ENCODE measurements around the gene ALPL. TPM values are rescaled to one million over a fixed set of nuclear protein-coding genes. Genes with fewer than 3 reads are reported as not detected.

Gene ALPL
- total RNA-seq, 1 donor from 2014 or later, result not detected

DNA sequence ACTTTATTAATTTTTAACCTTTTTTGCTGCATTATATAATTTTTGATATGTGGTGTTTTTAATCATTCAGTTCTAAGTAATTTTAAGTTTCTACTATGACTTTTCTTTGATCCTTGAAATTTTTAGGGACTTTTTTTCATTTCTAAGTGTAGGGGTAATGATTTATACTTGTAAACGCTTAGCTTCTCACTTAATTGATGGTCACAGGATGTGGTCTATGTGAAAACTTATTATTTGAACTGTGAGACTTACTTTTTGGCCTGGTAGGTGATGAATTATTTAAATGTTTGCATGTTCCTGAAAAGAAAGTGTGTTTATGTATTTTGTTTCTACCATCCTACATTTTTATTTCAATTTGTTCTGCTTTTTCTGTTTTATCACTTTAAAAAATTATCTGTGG, 17.2 kb downstream of the ALPL start:
- intact Hi-C loops (cut with micrococcal nuclease), result no loop called here

DNA sequence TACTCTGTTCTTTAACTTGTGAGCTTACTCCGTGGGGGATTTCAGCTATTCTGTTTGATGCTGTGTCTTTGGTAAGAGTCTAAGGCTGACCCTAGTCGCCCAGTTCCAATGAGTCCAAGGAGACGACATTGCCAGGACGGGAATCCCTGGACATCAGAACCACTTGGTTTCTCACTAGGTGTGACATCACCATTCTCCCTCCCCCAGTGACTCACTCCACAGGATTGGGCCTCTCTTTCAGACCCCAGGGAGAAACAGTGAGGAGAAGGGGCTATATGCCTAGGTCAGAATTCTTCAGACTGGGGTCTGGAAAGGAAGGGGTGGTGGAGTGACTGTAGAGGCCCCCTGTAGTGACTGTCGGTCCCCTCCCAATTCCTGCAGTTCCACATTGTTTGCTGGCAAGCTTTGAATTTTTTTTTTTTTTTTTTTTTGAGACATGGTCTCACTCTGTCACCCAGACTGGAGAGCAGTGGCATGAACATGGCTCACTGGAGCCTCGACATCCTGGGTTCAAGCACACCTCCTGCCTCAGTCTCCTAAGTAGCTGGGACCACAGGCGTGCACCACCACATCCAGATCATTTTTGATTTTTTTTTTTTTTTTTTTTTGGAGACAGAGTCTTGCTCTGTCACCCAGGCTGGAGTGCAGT, 21.3 kb downstream of the ALPL start:
- intact Hi-C loops (cut with micrococcal nuclease), result no loop called here

GRCh38 chr1:21531241-21531640, 22.0 kb downstream of the ALPL start:
- intact Hi-C loops (cut with micrococcal nuclease), result no loop called here

- intact Hi-C loops (cut with micrococcal nuclease), result no loop called here
Measured at GRCh38 chr1:21532496-21532895, 23.3 kb downstream of the ALPL start.

DNA sequence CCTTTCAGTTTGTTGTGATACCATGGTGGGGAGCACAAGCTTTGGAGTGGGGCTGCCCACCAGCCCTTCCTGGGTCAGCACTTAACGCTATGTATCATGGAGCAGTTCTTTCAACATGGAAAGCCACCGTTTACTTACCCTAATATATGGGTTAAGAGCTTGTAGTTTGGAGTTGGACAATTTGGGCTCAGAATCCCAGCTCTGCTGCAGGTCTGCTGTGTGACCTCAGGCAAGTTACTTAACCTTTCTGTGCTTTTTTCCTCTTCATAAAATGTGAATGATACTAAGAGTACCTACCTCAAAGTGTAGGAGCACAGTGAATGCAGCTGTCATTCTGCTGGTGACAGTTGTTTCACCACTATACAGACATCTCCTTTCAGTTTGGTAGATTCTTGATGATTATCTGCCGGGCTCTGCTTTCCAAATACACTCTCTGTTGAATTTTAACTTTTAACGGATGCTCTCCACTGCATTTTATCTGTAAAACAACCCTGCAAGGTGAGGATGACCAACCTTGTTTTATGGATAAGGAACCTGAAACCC, 23.8 kb downstream of the ALPL start:
- intact Hi-C loops (cut with micrococcal nuclease), result no loop called here

DNA sequence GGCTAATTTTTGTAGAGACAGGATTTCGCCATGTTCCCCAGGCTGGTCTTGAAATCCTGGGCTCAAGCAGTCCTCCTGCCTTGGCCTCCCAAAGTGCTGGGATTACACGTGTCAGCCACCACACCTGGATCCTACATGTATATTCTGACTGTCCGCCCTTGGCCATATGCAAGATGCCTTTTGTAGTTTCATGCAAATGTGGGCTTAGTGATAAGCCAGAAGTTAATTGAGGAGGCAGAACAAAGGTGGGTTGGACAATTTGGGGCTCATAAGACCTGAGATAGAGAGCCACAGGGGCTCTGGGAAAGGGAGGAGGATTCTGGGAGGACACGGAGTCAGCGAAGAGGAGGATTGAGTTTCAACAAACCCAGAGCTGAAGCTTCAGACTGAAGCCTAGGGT, 24.9 kb downstream of the ALPL start:
- intact Hi-C loops (cut with micrococcal nuclease), result loop anchor here (1.0 kb wide), 1 partner anchor 302 kb away; no protein-coding TSS in a partner anchor

DNA sequence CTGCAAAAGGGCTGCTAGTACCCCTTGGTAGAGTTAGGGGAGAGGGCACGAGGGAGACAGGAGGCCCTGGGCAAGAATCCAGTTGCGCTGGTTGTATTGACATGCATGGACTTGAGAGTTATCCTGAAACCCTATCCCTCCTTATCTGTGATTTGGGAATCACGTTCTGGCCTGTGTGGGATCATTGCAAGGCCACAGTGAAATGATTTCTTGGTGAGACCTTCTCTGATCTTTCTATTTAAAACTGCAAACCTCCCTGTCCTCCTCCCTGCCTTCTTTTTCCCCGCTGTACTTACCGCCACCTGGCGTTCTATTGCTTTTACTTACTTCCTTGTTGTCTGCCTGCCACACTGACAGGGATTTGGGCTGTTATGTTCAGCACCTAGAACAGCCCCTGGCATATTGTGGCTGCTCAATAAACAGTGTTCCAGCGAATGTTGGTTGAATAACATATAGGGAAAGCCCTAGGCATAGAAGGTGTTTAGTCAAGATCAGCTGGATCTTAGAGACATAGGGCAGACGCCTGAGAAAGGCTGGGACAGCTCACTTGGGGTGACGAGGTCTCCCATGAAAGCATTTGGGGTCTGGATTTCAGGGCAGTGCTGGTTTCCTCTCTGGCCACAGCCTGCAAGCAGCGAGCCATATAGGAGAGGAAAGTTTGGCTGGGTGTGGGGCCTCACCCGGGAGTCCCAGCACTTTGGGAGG, 25.6 kb downstream of the ALPL start:
- intact Hi-C loops (cut with micrococcal nuclease), result loop anchor here (1.0 kb wide), 1 partner anchor 303 kb away; no protein-coding TSS in a partner anchor

GRCh38 chr1:21536218-21536617, 27.0 kb downstream of the ALPL start:
- intact Hi-C loops (cut with micrococcal nuclease), result no loop called here

- intact Hi-C loops (cut with micrococcal nuclease), result no loop called here
Measured at GRCh38 chr1:21537511-21537931, 28.3 kb downstream of the ALPL start.

- intact Hi-C loops (cut with micrococcal nuclease), result no loop called here
Measured at GRCh38 chr1:21537932-21538630, 28.9 kb downstream of the ALPL start.

- intact Hi-C loops (cut with micrococcal nuclease), result no loop called here
Measured at GRCh38 chr1:21539933-21540332, 30.7 kb downstream of the ALPL start.

DNA sequence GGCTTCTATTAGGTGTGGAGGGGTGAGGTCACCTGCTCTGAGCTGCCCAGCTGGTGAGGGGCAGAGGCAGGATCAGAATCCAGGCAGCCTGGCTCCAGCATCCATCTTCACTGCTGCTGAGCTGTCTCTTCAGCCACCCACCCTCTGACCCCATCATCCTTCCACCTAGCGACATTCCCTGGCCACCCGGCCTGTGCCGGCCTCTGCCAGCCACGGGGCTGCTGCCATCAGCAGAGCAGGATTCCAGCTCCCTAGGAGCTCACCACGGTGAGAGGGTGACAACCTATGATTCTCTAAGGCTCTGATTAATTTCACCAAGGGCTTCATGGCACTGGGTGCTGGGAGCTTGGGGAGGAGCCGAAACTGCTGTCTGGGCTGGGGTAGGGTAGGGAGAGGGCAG, 32.1 kb downstream of the ALPL start:
- intact Hi-C loops (cut with micrococcal nuclease), result no loop called here

GRCh38 chr1:21541835-21542234, 32.6 kb downstream of the ALPL start:
- intact Hi-C loops (cut with micrococcal nuclease), result no loop called here

GRCh38 chr1:21543598-21543997, 34.4 kb downstream of the ALPL start:
- intact Hi-C loops (cut with micrococcal nuclease), result no loop called here

GRCh38 chr1:21544095-21544494, 34.9 kb downstream of the ALPL start:
- intact Hi-C loops (cut with micrococcal nuclease), result no loop called here

GRCh38 chr1:21546122-21546825, 37.1 kb downstream of the ALPL start:
- intact Hi-C loops (cut with micrococcal nuclease), result no loop called here

DNA sequence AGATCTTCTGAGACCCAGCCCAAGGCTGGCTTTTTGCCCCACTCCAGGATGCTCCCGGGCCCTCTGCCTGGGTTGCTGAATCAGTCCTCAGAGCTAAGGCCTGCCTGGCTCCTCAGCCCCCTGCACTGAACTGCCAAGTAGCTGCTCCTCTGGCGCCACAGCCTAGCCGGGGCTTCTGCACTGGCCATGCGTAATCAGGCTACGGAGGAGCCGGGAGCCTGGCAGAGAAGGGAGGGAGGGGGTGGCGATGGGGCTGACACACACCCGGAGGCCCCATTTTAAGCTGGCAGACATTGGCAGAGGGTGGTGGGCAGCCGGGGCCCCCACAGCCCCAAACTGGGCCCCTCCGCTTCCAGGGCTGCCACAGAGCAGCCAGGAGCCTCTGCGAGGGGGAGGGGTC, 38.7 kb downstream of the ALPL start:
- intact Hi-C loops (cut with micrococcal nuclease), result no loop called here

DNA sequence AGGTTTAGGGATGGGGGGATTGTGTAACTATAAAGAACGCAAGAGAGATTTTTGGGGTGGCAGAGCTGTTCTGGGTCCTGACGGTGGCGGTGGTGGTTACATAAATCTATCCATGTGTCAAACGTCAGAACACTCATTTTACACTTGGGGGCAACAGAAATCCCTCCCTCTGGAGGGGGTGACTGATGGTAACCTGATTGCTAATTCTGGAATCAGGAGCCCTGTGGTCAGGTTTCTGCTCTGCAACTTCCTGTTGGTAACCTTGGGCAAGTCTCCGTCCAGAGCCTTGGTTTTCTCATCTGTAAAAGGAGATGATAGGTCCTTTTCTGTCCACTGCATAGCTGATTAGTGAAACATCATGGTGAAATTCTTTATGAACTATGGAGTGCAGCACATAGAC, 40.9 kb downstream of the ALPL start:
- intact Hi-C loops (cut with micrococcal nuclease), result no loop called here

DNA sequence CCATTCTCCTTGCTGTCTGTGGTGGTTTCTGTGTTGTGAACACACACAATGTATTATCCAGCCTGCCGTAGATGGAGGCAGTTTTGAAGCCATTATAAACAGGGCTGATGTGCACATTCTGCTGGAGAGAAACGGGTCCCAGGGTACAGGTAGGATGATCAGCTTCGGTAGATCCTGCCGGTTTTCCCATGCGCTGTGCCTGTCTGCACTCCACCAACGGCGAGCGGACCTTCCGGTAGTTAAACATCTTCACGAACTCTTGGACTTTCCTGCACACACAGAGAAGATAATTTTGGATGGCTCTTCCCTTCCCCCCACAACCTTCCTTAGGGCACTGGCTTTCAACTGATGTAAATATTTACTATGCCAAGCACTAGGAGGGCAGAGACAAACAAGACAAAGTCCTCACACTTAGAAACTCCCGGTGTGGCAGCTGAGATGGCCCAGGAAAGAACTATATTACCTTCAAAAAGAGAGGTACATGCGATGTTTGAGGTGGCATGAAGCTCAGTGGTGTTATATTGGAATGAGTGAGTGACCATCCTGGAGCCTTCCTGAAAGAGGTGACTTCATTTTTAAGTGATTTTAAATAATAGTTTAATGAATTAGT, 41.7 kb downstream of the ALPL start:
- intact Hi-C loops (cut with micrococcal nuclease), result no loop called here

- intact Hi-C loops (cut with micrococcal nuclease), result no loop called here
Measured at GRCh38 chr1:21552715-21553114, 43.5 kb downstream of the ALPL start.

Measured in T-helper 1 cell treated with Interleukin-12 subunit alpha and Interleukin-12 subunit beta and Interleukin-4 antibody, amounts not matched to agents 30 ng/mL and 1 ng/mL, for 36 hours (primary cell).